Tibial artery (tissue), 4 donors: ENCODE results near the gene CHPF2.

Experiments
- DNase-seq, 2 donors: peaks; one replicate each; pipeline ENCODE4 v3.0.0-alpha.2; 2019
- H3K27ac ChIP-seq, 2 donors: fragments of 200-600 bp; sonication (generic) in 1 of 2; 1 replicate in 1 of 2; 2 replicates in 1 of 2; pipeline ENCODE4 v1.5.1; 2018 to 2019; ENCODE audit warnings: mild to moderate bottlenecking in 1 of 2
- H3K27me3 ChIP-seq, 2 donors: fragments of 200-600 bp; sonication (generic) in 1 of 2; one replicate each; pipeline versions ENCODE4 v1.5.1 to v1.6.0; 2016 to 2019
- H3K36me3 ChIP-seq, 3 donors: fragments of 200-600 bp; sonication (generic) in 2 of 3; one replicate each; pipeline ENCODE4 v1.5.1; 2016 to 2019; ENCODE audit warnings: mild to moderate bottlenecking in 2 of 3
- H3K4me1 ChIP-seq, 4 donors: fragments of 200-600 bp; sonication (generic) in 2 of 4; 1 replicate in 3 of 4; 2 replicates in 1 of 4; pipeline ENCODE4 v1.5.1; 2016 to 2019
- H3K4me3 ChIP-seq, 2 donors: fragments of 200-600 bp; sonication (generic) in 1 of 2; 1 replicate in 1 of 2; 2 replicates in 1 of 2; pipeline ENCODE4 v1.5.1; 2018 to 2019; ENCODE audit warnings: mild to moderate bottlenecking in 2 of 2
- H3K9me3 ChIP-seq, 3 donors: fragments of 200-600 bp; sonication (generic) in 1 of 3; one replicate each; pipeline ENCODE4 v1.5.1; 2016 to 2019
- CTCF ChIP-seq, 2 experiments: fragments of 200-600 bp in 1 of 2; fragments of 450-650 bp in 1 of 2; IDR thresholded peaks; one replicate each; pipeline ENCODE4 v1.5.1; 2017 to 2019; ENCODE audit warnings: antibody characterized with exemption in 2 of 2, mild to moderate bottlenecking in 1 of 2, moderate library complexity in 1 of 2
- intact Hi-C: fragments of 100-400 bp; cut with DNase I; formaldehyde crosslinking; loops from one replicate; pipeline ENCODE4 v1.15.0; 2023; ENCODE audit warnings: low total_unique reads

Gene CHPF2

DNA sequence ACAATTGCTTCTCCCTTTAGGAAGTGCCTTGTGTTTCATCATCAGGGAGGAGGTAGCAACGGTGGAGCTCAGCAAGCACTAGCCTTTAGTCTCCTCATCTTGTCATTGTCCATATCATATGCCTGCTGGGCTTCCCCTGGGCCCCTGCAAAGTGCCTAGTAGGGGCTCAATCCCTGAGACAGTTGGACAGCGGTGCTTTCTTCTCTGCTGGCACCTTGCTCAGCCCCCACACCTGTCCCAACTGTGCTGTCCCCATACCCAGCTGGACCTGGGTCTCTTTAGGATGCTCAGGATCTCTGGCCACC lies 10.7 kb downstream of the CHPF2 start:
- intact Hi-C loops: no loop called here
- Histone ChIP-seq H3K27me3 (no peaks in the 10 kb centered on the region), H3K36me3 (peaks cover 21 to 51% (median 44%) of the 10 kb centered on the region in 3 donors), H3K27ac (no peak overlapping the region), H3K9me3 (no peaks in the 10 kb centered on the region), H3K4me3 (no peak overlapping the region), H3K4me1 (peaks cover 0 to 51% (median 45%) of the 10 kb centered on the region in 4 donors)
- TF ChIP-seq CTCF (IDR thresholded peaks at IDR 0.05): no peak
- DNase-seq: no peak

DNA sequence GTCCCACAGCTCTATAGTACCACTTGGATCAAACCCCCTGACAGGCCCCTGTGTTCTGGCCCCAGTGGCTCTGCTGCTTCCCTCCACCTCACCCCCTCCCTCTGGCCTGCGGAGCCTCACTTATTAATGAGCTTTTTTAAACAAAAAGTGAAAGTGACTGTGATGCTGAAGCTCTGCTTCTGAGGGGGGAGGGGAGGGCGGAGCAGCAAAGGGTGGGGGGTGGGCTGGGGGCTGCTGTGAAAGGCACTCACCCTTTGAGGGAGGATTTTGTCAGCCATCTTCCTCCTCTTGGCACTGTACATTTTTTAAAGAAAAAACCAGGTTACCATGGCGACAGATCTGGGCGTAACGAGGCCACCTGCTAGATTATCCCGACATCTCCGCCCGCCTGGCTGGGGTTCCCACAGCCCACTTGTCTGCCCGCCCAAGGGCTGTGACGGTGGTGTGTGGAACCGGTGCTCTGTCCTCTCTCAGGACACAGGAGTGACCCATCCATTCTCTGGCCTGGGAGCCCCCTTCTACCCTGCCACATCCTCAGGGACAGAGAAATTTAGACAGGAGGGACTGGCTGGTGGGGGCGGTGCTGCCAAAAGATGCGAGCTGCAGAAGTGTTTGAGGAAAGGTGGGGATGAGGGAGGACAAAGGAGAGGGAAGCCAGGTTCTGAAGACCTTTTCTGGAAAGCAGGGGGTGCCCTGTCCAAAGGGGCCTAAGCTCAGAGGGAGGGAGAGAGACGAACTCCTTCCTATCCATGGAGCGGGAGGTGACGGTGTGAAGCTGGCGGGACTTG lies 11.3 kb downstream of the CHPF2 start:
- no peaks in the 10 kb centered on the region for H3K9me3 ChIP-seq
- intact Hi-C loops: no loop called here
- no peaks in the 10 kb centered on the region for H3K27me3 ChIP-seq
- no peak for TF ChIP-seq CTCF (IDR thresholded peaks at IDR 0.05)
- H3K36me3 ChIP-seq: peaks cover 15 to 45% (median 38%) of the 10 kb centered on the region in 3 donors
- H3K27ac ChIP-seq: no peak overlapping the region
- peaks cover 0 to 51% (median 45%) of the 10 kb centered on the region in 4 donors for H3K4me1 ChIP-seq
- no peak for DNase-seq
- no peak overlapping the region for H3K4me3 ChIP-seq

- peak; percentile 73 to 94 for TF ChIP-seq CTCF (IDR thresholded peaks at IDR 0.05)
- H3K27ac ChIP-seq: peak overlapping the region in 1 of 2 donors; percentile 98
- no peak for DNase-seq
Observed at GRCh38 chr7:151244196-151244840, 12.0 kb downstream of the CHPF2 start.

GRCh38 chr7:151244841-151245346 lies 12.6 kb downstream of the CHPF2 start:
- DNase-seq: no peak
- Histone ChIP-seq H3K4me3 (peak overlapping the region; percentile 71 to 73), H3K27ac (peak overlapping the region; percentile 95 to 98), H3K9me3 (no peaks in the 10 kb centered on the region), H3K4me1 (peaks cover 0 to 58% (median 50%) of the 10 kb centered on the region in 4 donors), H3K27me3 (no peaks in the 10 kb centered on the region), H3K36me3 (peaks cover 2 to 32% (median 26%) of the 10 kb centered on the region in 3 donors)
- intact Hi-C loops: loop anchor here (5.0 kb wide), 2 partner anchors 57 to 97 kb away; partner anchors contain the start of gene NUB1
- no peak for TF ChIP-seq CTCF (IDR thresholded peaks at IDR 0.05)

More at GRCh38 chr7:151244196-151244840, 12.0 kb downstream of the CHPF2 start:
- H3K27me3 ChIP-seq: no peaks in the 10 kb centered on the region
- H3K9me3 ChIP-seq: no peaks in the 10 kb centered on the region
- H3K4me1 ChIP-seq: peaks cover 0 to 52% (median 46%) of the 10 kb centered on the region in 4 donors
- intact Hi-C loops: no loop called here
- no peak overlapping the region for H3K4me3 ChIP-seq
- peaks cover 8 to 38% (median 30%) of the 10 kb centered on the region in 3 donors for H3K36me3 ChIP-seq

GRCh38 chr7:151245360-151246101 lies 13.2 kb downstream of the CHPF2 start:
- no peaks in the 10 kb centered on the region for H3K27me3 ChIP-seq
- peaks cover 0 to 26% (median 20%) of the 10 kb centered on the region in 3 donors for H3K36me3 ChIP-seq
- no peaks in the 10 kb centered on the region for H3K9me3 ChIP-seq
- peak overlapping the region; percentile 95 to 98 for H3K27ac ChIP-seq
- peak; percentile 43 to 72 for TF ChIP-seq CTCF (IDR thresholded peaks at IDR 0.05)
- peak overlapping the region; percentile 71 to 73 for H3K4me3 ChIP-seq
- no peak for DNase-seq
- intact Hi-C loops: loop anchor here (5.0 kb wide), 2 partner anchors 57 to 97 kb away; partner anchors contain the start of gene NUB1
- peaks cover 5 to 64% (median 56%) of the 10 kb centered on the region in 4 donors for H3K4me1 ChIP-seq
